Activated CD4-positive, alpha-beta T cell treated with anti-CD3 and anti-CD28 coated beads, Interleukin-2, amount 10 ng/mL, durations not matched to agents 7 days and 5 days (primary cell): ENCODE results near the gene AOPEP. TPM values are rescaled to one million over a fixed set of nuclear protein-coding genes. Genes with fewer than 3 reads are reported as not detected.

ENCODE experiments used
- CTCF ChIA-PET: fragments of 350-600 bp; sonication (Branson Sonifier 250); formaldehyde crosslinking; loops from one replicate; lab custom pipeline; 2021; ENCODE audit warnings: antibody characterized with exemption; lab: Charles Lee
- POLR2A ChIA-PET: fragments of 350-600 bp; sonication (Branson Sonifier 250); formaldehyde crosslinking; loops from one replicate; lab custom pipeline; 2021; ENCODE audit warnings: antibody characterized with exemption; lab: Charles Lee
- DNase-seq: peaks from one replicate; pipeline ENCODE4 v3.0.0-alpha.2; 2020
- H3K27ac Mint-ChIP-seq: one replicate; pipeline ENCODE4 v1.8.0; 2021; ENCODE audit warnings: mild to moderate bottlenecking, moderate library complexity, mixed read lengths
- H3K27me3 Mint-ChIP-seq: one replicate; pipeline ENCODE4 v1.8.0; 2021; ENCODE audit warnings: mixed read lengths
- H3K36me3 Mint-ChIP-seq: one replicate; pipeline ENCODE4 v1.8.0; 2021; ENCODE audit warnings: low read depth, mixed read lengths
- H3K4me1 Mint-ChIP-seq: one replicate; pipeline ENCODE4 v1.8.0; 2021; ENCODE audit warnings: mixed read lengths
- H3K4me3 Mint-ChIP-seq: one replicate; pipeline ENCODE4 v1.8.0; 2021; ENCODE audit warnings: mild to moderate bottlenecking, moderate library complexity, mixed read lengths
- H3K9me3 Mint-ChIP-seq: one replicate; pipeline ENCODE4 v1.8.0; 2021; ENCODE audit warnings: mixed read lengths
- total RNA-seq, 2 experiments: library from RNA; stranded (reverse); gene quantifications; one replicate each; pipeline ENCODE4 v1.2.3, GENCODE V29; 2021

AOPEP gene
- total RNA-seq, 2 experiments from 2014 or later: 9.7 to 10.7 TPM

DNA sequence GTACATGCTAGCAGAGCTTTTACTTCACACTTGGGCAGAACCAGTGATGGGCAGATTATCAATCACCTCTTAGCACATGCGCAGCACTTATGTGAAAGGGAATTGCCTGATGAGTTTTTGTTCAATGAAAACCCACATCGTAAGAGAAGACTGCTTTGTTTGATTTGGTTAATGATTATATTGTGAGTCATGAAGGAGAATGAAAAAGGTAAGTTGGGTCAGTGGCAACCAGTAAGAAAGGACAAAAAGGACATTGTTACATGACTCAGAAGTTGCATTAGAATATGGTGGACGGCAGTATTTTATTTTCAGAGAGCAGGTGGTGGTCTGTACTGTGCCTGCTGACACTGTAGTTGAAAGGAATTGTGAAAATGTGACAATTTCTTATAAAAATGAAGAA, 127.4 kb downstream of the AOPEP start:
- H3K27me3 Mint-ChIP-seq: no peaks in the 10 kb centered on the region
- POLR2A ChIA-PET: no interaction called here
- H3K27ac Mint-ChIP-seq: no peak overlapping the region
- H3K4me1 Mint-ChIP-seq: no peaks in the 10 kb centered on the region
- H3K9me3 Mint-ChIP-seq: peaks cover 4% of the 10 kb centered on the region
- DNase-seq: no peak
- no peak overlapping the region for H3K4me3 Mint-ChIP-seq
- CTCF ChIA-PET: interaction anchor here (0.6 kb wide), 2 partner anchors 36 to 1386 kb away, joined by 3 to 8 read pairs; no protein-coding TSS in a partner anchor
- peaks cover 5% of the 10 kb centered on the region for H3K36me3 Mint-ChIP-seq

DNA sequence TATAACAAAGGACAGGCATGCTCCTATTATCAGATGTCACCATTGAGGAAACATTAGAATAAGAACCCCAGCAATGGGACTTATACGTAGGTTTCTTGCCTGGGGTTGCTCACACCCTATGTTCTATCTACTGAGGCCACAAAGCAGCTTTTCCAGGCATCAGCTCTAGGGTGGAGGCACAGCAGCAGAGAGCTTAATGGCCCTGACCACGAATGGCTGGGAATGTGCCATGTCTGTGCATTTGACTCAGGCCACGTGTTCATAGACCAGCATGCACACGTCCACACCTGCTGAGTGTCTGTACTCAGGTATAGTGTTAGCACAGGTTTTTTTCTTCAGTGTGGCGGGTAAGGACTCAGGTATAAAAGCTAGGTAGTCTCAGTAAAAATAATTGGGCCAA, 129.4 kb downstream of the AOPEP start:
- H3K4me3 Mint-ChIP-seq: no peak overlapping the region
- peaks cover 4% of the 10 kb centered on the region for H3K9me3 Mint-ChIP-seq
- peaks cover 17% of the 10 kb centered on the region for H3K4me1 Mint-ChIP-seq
- peaks cover 8% of the 10 kb centered on the region for H3K36me3 Mint-ChIP-seq
- no peak overlapping the region for H3K27ac Mint-ChIP-seq
- H3K27me3 Mint-ChIP-seq: no peaks in the 10 kb centered on the region
- no peak for DNase-seq
- CTCF ChIA-PET: interaction anchor here (0.6 to 1.0 kb wide), 2 partner anchors 33 to 72 kb away, joined by 3 read pairs; no protein-coding TSS in a partner anchor
- POLR2A ChIA-PET: no interaction called here

DNA sequence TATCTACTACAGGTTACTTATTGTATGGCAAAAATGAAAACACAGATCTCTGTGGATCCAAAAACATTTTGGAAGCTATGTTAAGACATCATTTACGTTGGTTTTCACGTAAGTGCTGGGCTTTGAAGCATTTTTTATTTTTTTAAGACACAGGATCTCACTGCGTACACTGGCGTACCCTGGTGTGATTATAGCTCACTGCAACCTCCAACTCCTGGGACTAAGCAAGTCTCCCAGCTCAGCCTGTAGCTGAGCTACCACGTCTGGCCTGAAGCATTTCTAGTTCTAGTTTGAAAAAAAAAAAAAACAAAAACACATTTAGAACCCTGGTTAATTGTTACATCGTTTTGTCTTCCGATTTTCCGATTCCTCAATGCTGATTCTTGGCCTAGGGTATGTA, 131.3 kb downstream of the AOPEP start:
- Mint-ChIP-seq H3K9me3 (peaks cover 4% of the 10 kb centered on the region), H3K4me1 (peaks cover 36% of the 10 kb centered on the region), H3K27ac (no peak overlapping the region), H3K27me3 (peaks cover 3% of the 10 kb centered on the region), H3K4me3 (no peak overlapping the region), H3K36me3 (peaks cover 8% of the 10 kb centered on the region)
- DNase-seq: no peak
- ChIA-PET CTCF (interaction anchor here (0.5 to 0.7 kb wide), 2 partner anchors 36 to 654 kb away, joined by 3 read pairs; no protein-coding TSS in a partner anchor), POLR2A (no interaction called here)

DNA sequence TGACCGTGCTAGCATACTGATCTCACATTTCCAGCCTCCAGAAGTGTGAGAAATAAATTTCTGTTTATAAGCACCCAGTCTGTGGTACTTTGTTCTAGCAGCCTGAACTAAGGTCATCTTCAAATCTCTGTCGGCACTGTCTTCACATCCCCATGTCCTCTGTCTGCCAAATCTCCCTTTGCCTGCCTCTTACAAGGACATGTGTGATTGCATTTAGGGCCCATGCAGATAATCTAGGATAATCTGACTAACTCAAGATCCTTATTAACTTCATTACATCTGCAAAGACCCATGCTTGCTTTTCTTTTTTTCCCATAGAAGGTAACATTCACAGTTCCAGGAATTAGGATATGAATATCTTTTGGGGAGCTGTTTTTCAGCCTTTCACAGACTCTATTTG, 132.7 kb downstream of the AOPEP start:
- peaks cover 4% of the 10 kb centered on the region for H3K9me3 Mint-ChIP-seq
- peaks cover 47% of the 10 kb centered on the region for H3K4me1 Mint-ChIP-seq
- no peak overlapping the region for H3K4me3 Mint-ChIP-seq
- DNase-seq: no peak
- H3K27ac Mint-ChIP-seq: no peak overlapping the region
- ChIA-PET CTCF (no interaction called here), POLR2A (no interaction called here)
- H3K36me3 Mint-ChIP-seq: peaks cover 8% of the 10 kb centered on the region
- H3K27me3 Mint-ChIP-seq: peaks cover 3% of the 10 kb centered on the region

DNA sequence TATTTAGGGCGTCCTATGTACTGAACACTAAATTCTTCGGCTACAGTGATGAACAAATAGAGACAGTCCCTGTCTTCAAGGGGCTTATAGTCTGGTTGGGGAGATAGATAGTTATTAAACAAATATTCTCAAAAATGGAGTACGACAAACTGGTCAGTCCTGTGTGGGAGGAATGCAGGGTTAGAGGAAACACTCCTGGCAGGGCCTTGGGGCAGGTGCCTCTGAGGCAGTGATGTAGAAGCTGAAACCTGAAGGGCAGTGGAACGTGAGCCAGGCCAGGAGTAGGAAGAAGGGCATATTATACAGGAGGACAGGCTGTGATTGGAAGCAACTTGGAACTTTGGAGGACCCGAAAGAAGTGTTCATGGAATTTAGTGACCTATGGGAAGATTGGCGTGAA, 133.4 kb downstream of the AOPEP start:
- ChIA-PET POLR2A (no interaction called here), CTCF (no interaction called here)
- Mint-ChIP-seq H3K4me3 (no peak overlapping the region), H3K36me3 (peaks cover 8% of the 10 kb centered on the region), H3K9me3 (peaks cover 4% of the 10 kb centered on the region), H3K4me1 (peaks cover 47% of the 10 kb centered on the region), H3K27ac (peak overlapping the region; percentile 89), H3K27me3 (peaks cover 3% of the 10 kb centered on the region)
- DNase-seq: no peak

DNA sequence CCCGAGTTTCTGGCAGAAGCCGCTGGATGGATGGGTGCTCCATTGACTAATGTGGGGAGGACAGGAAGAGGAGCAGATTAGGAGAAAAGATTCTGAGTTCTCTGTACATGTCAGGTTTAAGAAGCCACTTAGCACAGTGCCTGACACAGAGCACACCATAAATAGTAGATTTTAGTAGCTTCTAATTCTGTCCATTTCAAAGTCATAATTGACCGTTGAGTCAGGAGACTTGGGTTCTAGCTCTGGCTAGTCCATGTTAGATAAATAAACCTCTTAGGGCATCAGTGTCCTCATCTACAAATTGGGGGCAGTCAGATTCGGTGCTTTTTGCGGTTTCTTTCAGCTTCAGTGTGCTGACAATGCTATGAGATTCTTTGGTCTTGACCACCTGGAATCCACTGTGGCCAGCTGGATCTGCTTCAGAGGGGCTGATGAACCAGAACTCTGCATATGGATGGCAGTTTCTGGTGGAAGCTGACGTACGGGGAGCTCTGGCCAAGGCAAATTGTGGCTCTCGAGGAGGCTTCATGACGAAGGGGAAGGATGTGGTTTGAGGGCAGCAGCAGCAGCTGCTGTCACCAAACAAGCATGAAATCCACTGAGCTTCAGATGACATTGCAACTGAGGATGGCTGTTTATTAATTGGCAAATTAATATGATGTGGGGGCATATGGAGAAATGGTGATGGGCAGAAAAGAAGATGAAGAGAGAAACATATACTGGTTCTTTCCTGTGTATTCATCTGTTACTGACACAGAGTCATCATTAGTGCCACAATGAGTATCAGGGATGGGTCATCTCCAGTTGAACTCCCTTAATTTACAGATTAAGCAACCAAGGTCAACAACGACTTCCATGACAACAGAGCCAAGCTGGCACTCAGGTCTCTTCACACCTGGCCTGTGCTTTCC, 134.4 kb downstream of the AOPEP start:
- ChIA-PET POLR2A (interaction anchor here (0.6 kb wide), 2 partner anchors 100 to 307 kb away, joined by 3 read pairs; no protein-coding TSS in a partner anchor), CTCF (interaction anchor here (0.8 to 1.3 kb wide), 2 partner anchors 9 to 10 kb away, joined by 3 read pairs; no protein-coding TSS in a partner anchor)
- peaks cover 4% of the 10 kb centered on the region for H3K9me3 Mint-ChIP-seq
- peak overlapping the region; percentile 49 for H3K4me3 Mint-ChIP-seq
- H3K4me1 Mint-ChIP-seq: peaks cover 47% of the 10 kb centered on the region
- DNase-seq: peak; percentile 86
- H3K27me3 Mint-ChIP-seq: peaks cover 3% of the 10 kb centered on the region
- peaks cover 8% of the 10 kb centered on the region for H3K36me3 Mint-ChIP-seq
- peak overlapping the region; percentile 89 for H3K27ac Mint-ChIP-seq

DNA sequence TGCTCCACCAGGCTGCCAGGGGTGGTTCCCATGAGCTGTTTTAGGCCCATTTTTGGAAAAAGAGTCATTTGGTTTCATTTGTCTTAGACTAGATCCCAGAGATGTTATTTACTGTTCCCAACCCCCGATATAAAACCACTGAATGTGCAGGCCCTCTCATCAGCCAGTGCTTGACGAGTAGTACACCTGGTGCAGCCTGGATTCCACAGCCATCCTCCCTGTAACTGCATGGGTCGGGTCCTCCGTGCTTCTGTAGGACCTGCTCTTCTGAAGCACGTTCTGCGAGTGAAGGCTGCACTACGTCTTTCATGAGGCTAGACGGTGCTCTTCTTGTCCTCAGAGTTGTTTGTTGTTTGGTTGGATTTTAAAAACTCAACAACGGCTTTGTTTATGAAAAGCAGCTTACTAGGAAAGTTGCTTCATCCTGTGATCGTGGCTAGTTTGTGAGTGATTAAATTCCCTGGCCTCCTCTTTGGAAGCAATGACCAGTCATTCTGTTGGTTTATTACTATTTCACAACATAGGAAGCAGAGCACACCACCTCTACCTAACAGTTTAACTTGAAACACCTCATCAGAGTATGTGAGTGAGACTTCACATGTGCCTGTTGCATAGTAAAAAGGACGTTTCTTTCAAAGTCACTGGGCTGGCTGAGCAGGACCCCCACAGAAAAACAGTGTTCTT, 135.2 kb downstream of the AOPEP start:
- Mint-ChIP-seq H3K27ac (peak overlapping the region; percentile 89), H3K4me1 (peaks cover 47% of the 10 kb centered on the region), H3K9me3 (peaks cover 4% of the 10 kb centered on the region), H3K36me3 (peaks cover 8% of the 10 kb centered on the region), H3K27me3 (peaks cover 3% of the 10 kb centered on the region), H3K4me3 (peak overlapping the region; percentile 49)
- ChIA-PET CTCF (interaction anchor here (0.8 to 1.3 kb wide), 2 partner anchors 10 kb away, joined by 3 read pairs; no protein-coding TSS in a partner anchor), POLR2A (interaction anchor here (0.6 kb wide), 1 partner anchor 306 kb away, joined by 3 read pairs; no protein-coding TSS in a partner anchor)
- DNase-seq: peak; percentile 21

DNA sequence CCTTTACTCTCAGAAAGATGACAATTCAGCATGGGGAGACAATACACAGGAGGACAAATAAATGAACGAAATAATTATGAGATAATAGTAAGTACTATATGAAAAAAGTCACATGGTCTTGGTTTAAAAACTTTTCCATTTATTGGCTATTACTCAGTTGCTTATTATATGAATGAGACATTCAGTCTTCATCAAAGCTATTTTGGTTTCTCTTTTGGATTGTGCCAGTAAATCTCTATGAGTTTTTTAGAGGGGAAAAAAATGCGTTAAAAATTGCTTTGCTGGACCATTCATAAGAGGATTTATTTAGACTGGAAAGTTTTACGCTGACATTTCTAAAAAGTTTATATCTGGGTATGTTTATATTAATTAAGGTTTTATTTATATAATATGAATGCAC, 137.7 kb downstream of the AOPEP start:
- DNase-seq: no peak
- CTCF ChIA-PET: interaction anchor here (1.1 kb wide), 1 partner anchor 18 kb away, joined by 4 read pairs; no protein-coding TSS in a partner anchor
- Mint-ChIP-seq H3K9me3 (no peaks in the 10 kb centered on the region), H3K4me1 (peaks cover 47% of the 10 kb centered on the region), H3K36me3 (peaks cover 3% of the 10 kb centered on the region), H3K4me3 (no peak overlapping the region), H3K27ac (no peak overlapping the region), H3K27me3 (peaks cover 3% of the 10 kb centered on the region)
- POLR2A ChIA-PET: no interaction called here

DNA sequence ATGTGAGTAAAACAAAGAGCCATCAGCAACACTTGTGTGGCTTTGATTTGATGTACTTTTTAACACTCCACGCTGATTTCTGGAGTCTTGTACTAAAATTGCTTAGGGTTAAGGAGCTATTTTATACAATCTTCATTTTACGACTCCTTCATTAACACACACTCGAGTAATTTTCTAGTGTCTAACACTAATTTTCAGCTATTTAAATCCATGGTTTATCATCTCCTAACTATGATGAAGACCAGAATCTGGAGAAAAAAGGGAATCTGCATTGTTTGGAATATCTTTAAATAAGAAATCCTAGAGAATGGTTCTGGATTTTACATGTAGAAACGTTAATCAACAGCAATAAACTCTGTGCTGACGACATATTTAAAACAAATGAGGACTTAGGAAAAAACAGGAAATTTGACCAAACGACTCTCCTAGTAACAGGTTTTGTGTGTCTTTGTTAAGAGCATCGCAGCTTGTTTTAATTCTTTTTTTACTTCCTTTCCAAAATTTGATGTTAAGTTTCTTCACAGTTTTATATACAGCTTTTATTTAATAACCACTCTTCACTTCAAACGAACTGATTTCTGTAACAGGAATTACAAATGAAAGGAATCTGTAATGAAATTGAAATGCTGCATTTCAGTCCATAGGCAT, 138.5 kb downstream of the AOPEP start:
- ChIA-PET POLR2A (no interaction called here), CTCF (no interaction called here)
- Mint-ChIP-seq H3K4me3 (no peak overlapping the region), H3K9me3 (no peaks in the 10 kb centered on the region), H3K27me3 (peaks cover 3% of the 10 kb centered on the region), H3K4me1 (peaks cover 45% of the 10 kb centered on the region), H3K27ac (no peak overlapping the region), H3K36me3 (no peaks in the 10 kb centered on the region)
- DNase-seq: no peak

DNA sequence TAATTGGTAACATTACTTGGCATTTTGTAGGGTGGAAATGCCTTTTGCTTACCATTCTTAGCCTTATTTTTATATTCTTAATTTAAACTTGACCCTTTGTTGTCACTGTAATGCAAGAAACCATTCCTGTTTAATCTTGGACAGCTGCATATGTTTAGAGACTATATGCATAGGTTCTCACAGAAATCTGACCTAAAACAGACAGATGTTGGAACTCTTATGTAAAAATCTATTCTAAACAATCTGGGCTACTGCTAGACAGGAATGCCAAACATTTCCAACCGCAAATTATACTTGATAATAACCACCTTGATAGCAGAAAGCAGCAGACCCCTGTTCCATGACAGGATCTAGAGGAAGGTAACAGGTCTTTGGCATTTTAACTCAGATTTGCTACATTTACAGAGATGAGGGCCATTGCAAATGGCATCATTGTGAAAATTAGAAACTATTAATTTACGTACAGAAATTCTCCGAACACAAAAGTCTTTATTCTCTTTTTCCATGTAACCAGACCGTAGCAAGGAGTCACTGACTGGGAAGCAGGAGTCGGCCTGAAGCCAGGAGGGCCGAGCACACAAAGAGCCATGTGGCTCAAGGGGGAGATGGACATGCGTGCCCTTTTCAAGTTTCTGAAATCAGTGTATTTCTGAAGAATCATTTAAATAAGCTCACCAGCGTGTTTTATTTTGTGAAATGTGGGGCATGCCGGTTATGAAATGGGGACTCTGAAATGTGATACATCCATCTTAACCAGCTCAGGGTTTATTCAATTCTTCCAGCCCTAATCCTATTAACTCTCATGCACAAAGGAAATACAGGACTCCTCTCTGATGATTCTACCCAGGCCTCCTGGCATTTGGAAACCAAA, 139.3 kb downstream of the AOPEP start:
- H3K36me3 Mint-ChIP-seq: peaks cover under 1% of the 10 kb centered on the region
- ChIA-PET CTCF (interaction anchor here (1.3 kb wide), 1 partner anchor 17 kb away, joined by 3 read pairs; no protein-coding TSS in a partner anchor), POLR2A (no interaction called here)
- peaks cover 45% of the 10 kb centered on the region for H3K4me1 Mint-ChIP-seq
- H3K9me3 Mint-ChIP-seq: peaks cover under 1% of the 10 kb centered on the region
- H3K27me3 Mint-ChIP-seq: peaks cover 3% of the 10 kb centered on the region
- H3K27ac Mint-ChIP-seq: no peak overlapping the region
- H3K4me3 Mint-ChIP-seq: no peak overlapping the region
- DNase-seq: no peak

DNA sequence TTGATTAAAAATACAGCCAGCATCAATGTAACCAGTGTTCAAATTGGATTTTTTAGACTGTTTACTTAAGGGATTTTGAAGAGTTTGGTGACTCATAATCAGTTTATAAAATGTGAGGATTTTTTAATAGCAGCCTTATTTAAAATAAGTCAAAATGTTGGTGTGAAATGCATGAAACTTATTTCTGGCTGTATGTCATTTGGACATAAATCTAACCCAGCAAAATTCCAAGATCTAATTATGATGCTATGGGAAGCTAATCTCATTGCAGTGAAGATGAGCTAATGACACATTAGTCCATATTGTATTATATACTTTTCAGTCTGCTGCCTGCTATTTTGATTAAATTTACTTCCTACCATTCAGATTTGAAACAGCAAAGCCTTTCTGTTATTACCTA, 140.3 kb downstream of the AOPEP start:
- ChIA-PET POLR2A (no interaction called here), CTCF (interaction anchor here (1.3 kb wide), 1 partner anchor 16 kb away, joined by 3 read pairs; no protein-coding TSS in a partner anchor)
- no peak overlapping the region for H3K27ac Mint-ChIP-seq
- no peak for DNase-seq
- H3K4me3 Mint-ChIP-seq: no peak overlapping the region
- H3K9me3 Mint-ChIP-seq: peaks cover 3% of the 10 kb centered on the region
- peaks cover 5% of the 10 kb centered on the region for H3K36me3 Mint-ChIP-seq
- peaks cover 45% of the 10 kb centered on the region for H3K4me1 Mint-ChIP-seq
- H3K27me3 Mint-ChIP-seq: peaks cover 3% of the 10 kb centered on the region
